ENCODE data around the gene HIF3A.
A peak's percentile ranks its signal among the peaks of the same experiment; 100 is the strongest.

HIF3A gene

GRCh38 chr19:46295401-46296201 is 1.2 kb upstream of the HIF3A start:
- H3K4me3 ChIP-seq (replicated peaks; ENCODE audit: low read depth, low read length) = no peak overlapping the region
- TF ChIP-seq CTCF (IDR thresholded peaks at IDR 0.05; ENCODE audit: low read length, missing control alignments) = no peak
- no peak for DNase-seq (ENCODE audit: low read depth)

- H3K4me3 ChIP-seq (replicated peaks; ENCODE audit: low read depth, low read length) = no peak overlapping the region
- no peak for DNase-seq (ENCODE audit: low read depth)
- TF ChIP-seq CTCF (IDR thresholded peaks at IDR 0.05; ENCODE audit: low read length, missing control alignments) = no peak
These were observed 701 bp upstream of the HIF3A start for GRCh38 chr19:46296202-46296480.

GRCh38 chr19:46297700-46298478 is 1.0 kb downstream of the HIF3A start:
- peak; percentile 21 for TF ChIP-seq CTCF (IDR thresholded peaks at IDR 0.05; ENCODE audit: low read length, missing control alignments)
- H3K4me3 ChIP-seq (replicated peaks; ENCODE audit: low read depth, low read length) = peak overlapping the region; percentile 79
- peak; percentile 92 for DNase-seq (ENCODE audit: low read depth)

- DNase-seq (ENCODE audit: low read depth) = no peak
- peak overlapping the region; percentile 79 for H3K4me3 ChIP-seq (replicated peaks; ENCODE audit: low read depth, low read length)
- no peak for TF ChIP-seq CTCF (IDR thresholded peaks at IDR 0.05; ENCODE audit: low read length, missing control alignments)
These were observed 1.7 kb downstream of the HIF3A start for GRCh38 chr19:46298479-46299003.

GRCh38 chr19:46299004-46299509 is 2.2 kb downstream of the HIF3A start:
- DNase-seq (ENCODE audit: low read depth) = peak; percentile 97
- H3K4me3 ChIP-seq (replicated peaks; ENCODE audit: low read depth, low read length) = peak overlapping the region; percentile 79
- no peak for TF ChIP-seq CTCF (IDR thresholded peaks at IDR 0.05; ENCODE audit: low read length, missing control alignments)

GRCh38 chr19:46299695-46300094 is 2.9 kb downstream of the HIF3A start:
- no peak for TF ChIP-seq CTCF (IDR thresholded peaks at IDR 0.05; ENCODE audit: low read length, missing control alignments)
- H3K4me3 ChIP-seq (replicated peaks; ENCODE audit: low read depth, low read length) = peak overlapping the region; percentile 79
- no peak for DNase-seq (ENCODE audit: low read depth)
